VCaP (cell line): Measurements from ENCODE around the gene SMURF1.

Source experiments
- H3K27ac ChIP-seq: fragments of 450-650 bp; 2 replicates; pipeline ENCODE4 v1.5.1; 2017
- TF ChIP-seq, protein P1 (sequence below): fragments of 450-650 bp; conservative IDR thresholded peaks from 2 replicates; pipeline ENCODE4 v1.5.1; 2017; ENCODE audit warnings: mild to moderate bottlenecking, moderate library complexity

SMURF1 gene

DNA sequence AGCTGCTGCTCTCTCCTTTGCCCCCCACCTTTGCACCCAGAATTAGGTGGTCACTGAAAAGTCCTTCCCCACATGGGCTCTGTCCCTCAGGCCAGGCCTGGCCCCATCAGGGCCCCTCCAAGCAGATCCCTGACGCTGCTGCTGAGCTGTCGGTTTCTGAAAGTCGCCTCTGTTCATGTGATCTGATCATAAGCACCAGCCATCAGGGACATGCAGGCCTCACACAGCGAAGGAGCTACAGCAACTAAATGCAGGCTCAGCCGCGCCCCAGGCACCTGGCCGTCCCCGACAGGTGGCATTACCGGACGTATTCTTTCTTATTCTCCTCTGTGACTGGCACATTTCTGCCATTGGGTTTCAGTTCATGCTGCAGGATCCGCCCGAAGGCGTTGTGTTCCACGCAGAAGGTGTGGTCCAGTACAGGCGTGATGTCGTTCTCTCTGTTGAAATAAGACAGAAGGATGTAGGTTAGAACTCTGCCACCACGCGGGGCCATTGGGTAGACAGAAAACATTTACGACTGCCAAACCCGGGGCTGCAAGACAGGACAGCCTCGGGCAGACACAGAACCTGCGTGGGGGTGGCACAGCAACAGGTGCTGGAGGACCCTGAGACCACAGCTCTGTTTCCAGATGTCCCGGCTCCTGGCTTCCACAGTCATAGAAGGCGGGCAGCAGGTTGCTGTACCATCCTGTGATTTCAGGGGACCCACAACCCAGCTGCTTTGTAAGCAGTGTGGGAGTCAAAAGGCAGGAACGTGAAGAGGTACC, 105.6 kb downstream of the SMURF1 start:
- no peak overlapping the region for H3K27ac ChIP-seq
- TF ChIP-seq, protein P1, sequence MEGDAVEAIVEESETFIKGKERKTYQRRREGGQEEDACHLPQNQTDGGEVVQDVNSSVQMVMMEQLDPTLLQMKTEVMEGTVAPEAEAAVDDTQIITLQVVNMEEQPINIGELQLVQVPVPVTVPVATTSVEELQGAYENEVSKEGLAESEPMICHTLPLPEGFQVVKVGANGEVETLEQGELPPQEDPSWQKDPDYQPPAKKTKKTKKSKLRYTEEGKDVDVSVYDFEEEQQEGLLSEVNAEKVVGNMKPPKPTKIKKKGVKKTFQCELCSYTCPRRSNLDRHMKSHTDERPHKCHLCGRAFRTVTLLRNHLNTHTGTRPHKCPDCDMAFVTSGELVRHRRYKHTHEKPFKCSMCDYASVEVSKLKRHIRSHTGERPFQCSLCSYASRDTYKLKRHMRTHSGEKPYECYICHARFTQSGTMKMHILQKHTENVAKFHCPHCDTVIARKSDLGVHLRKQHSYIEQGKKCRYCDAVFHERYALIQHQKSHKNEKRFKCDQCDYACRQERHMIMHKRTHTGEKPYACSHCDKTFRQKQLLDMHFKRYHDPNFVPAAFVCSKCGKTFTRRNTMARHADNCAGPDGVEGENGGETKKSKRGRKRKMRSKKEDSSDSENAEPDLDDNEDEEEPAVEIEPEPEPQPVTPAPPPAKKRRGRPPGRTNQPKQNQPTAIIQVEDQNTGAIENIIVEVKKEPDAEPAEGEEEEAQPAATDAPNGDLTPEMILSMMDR: no peak

DNA sequence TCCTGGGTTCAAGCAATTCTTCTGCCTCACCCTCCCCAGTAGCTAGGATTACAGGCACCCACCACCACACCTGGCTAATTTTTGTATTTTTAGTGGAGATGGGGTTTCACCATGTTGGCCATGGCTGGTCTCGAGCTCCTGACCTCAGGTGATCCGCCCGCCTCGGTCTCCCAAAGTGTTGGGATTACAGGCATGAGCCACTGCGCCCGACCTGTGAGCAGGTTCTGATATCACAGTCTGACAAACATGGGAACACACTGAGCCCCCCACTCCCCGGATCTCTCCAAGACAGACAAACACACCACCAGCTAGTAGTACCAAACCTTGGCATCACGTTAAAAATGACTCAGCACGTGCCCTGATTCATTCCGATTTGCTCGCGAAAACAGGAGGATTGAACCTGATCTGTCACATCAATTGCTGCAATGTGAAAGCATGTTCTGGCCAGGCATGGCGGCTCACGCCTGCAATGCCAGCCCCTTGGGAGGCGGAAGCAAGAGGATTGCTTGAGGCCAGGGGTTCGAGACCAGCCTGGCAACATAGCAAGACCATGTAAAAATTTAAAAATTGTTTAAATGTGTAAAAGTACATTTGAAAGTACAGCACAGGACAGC, 106.5 kb downstream of the SMURF1 start:
- TF ChIP-seq, protein P1: no peak
- H3K27ac ChIP-seq: no peak overlapping the region

DNA sequence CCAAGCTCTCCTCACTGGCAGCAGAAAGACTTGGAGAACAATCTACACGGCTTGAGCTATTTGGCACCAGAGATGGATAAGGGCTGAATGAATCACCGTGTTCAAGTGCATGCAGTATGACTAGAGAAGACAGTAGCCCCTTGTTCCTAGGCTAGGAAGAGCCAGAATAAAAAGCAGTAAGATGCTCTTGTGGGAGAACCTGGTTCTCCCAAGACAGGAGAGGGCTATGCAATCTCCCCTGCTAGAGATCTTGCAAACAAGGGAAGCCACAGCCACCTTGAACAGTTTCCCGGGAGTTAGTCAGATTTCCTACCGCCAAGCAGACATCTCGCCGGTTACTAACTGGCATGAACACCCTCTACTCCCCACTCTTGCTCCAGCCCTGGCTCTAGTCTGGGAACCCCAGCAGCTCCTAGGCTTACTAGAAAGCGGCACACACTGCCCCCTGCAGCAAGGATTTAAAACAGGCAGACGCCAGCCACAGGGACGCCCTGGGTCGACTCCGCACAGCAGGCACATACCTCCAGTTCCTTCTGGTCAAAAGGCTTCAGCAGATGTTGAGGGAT, 107.3 kb downstream of the SMURF1 start:
- TF ChIP-seq, protein P1: peak; percentile 57
- no peak overlapping the region for H3K27ac ChIP-seq

DNA sequence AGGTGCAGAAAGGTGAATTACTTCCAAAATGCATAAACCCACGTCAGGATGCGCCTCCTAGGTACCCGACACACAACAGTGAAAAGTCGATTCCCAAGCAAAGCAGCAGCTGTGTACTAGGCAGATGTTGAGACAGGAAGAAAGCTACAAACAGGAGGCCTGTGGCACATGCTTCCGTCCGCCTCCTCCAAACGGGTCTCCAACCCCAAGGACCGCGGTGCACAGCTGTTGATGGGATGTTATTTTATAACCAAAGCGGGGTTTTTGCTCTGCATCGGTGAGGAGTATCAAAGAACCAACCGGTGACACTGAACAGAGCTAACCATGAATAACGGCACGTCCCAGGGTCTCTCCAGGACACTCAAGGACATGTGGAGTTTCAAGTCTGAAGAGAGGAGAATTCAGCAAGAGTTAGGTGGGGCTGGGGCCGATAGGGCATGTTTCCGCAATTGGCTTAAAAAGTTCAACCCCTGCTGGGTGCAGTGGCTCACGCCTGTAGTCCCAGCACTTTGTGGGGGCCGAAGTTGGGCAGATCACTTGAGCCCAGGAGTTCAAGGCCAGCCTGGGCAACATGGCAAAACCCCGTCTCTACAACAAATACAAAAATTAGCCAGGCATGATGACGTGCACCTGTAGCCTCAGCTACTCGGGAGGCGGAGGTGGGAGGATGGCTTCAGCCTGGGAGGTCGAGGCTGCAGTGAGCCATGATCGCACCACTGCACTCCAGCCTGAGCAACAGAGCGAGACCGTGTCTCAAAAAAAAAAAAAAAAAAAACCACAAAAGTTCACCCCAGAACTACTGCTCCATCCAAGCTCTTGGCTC, 108.0 kb downstream of the SMURF1 start:
- no peak overlapping the region for H3K27ac ChIP-seq
- TF ChIP-seq, protein P1: no peak

DNA sequence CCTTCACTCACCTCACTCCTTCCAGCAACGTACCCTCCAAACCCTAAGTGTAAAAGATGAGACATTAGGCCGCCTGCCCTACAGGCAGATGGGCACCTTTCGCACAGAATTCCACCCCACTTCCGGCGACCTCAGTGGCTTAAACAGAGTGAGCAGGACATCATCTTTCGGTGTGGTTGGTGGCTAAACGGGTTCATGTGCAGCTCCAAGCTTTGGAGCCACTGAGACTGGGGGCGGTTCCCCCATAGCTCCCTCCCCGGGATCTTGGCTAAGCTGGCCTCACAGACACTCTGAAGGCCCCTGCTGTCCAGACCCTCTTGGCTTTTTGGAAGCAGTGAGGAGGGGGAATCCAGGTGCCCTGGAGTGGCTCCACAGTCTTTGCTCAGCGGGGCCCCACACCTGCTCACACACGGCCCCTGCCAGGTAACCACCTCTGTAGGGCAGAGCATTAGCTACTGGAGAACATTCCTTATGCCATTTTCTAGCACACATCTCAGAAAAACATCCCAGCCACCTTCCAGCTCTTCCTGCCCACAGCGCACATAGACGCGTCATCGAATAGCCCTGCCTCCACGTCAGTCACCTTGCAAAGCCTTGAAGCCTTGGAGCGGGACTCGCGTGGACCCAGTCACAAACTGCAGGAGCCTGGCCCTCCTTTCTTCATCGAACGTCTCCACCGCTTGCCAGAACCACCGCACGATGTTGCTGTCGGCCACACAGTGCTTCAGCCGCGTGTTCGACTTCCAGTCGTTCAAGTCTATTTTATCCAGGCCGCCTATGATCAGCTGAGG, 108.8 kb downstream of the SMURF1 start:
- no peak overlapping the region for H3K27ac ChIP-seq
- TF ChIP-seq, protein P1: no peak

DNA sequence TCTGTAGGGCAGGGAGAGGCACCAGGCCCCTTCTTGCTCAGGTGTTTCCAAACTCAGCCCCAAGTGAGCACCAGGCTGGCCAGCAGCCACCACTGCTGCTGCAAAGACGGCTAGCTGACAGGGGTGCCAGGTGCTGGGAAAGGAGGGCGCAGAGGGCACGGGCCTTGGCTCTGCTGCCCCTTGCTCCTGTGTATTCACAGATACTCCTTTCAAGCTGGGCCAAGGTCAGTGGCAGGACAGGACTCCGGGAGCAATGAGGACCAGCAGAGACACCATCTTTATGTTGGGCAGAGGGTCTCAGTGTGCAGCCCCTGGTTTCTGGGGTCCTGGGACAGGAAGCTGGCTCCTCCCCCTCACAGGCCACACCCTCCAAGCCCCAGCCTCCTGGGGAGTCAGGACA, 110.1 kb downstream of the SMURF1 start:
- TF ChIP-seq, protein P1: no peak

More for the DNA sequence above, 110.1 kb downstream of the SMURF1 start:
- H3K27ac ChIP-seq: no peak overlapping the region
